Lower leg skin (tissue), 3 donors: ENCODE measurements around the gene PRSS23.
"Not testable (repeated sequence)": the region's sequence is repeated elsewhere in the genome, so short reads cannot be mapped to it uniquely, and the experiment has no call there.

Experiments
- CTCF ChIP-seq, 3 donors: fragments of 450-650 bp; IDR thresholded peaks; one replicate each; pipeline ENCODE4 v1.5.1; 2016; ENCODE audit warnings: antibody characterized with exemption in 3 of 3, mild to moderate bottlenecking in 3 of 3, moderate library complexity in 2 of 3
- POLR2A ChIP-seq, 2 donors: fragments of 450-650 bp; IDR thresholded peaks; one replicate each; pipeline ENCODE4 v1.6.1; 2016 to 2017; ENCODE audit warnings: antibody characterized with exemption in 2 of 2, mild to moderate bottlenecking in 1 of 2, moderate library complexity in 1 of 2

DNA sequence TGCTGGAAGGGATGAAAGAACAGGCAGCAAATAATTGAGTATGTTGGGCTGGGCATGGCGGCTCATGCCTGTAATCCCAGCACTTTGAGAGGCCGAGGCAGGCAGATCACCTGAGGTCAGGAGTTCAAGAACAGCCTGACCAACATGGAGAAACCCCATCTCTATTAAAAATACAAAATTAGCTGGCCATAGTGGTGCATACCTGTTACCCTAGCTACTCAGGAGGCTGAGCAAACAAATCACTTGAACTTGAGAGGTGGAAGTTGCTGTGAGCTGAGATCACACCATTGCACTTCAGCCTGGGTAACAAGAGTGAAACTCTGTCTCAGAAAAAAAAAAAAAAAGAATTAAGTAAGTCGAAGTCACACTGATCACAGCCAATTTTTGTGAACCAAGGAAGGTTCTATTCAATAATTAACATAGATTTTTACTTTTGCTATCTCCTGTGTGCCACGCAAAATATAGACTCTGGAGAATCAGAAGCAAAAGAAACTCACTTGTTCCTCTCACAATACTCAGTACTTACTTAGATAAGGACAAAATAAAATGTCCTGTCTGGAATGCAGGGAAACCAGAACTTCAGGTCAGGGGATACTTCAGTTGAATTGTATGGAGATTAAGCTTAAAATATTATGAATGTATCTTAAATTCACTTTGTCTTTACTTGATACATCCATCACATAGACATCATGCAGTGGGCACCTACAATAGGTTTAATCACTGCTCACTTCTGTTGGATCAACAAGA is 44.6 kb downstream of the PRSS23 start:
- TF ChIP-seq CTCF, POLR2A (IDR thresholded peaks at IDR 0.05): not testable (repeated sequence)
